ENCODE measurements around the gene SAP25.

- TF ChIP-seq POLR2A (IDR thresholded peaks at IDR 0.05; ENCODE audit: low read depth, low read length) = no peak
- TF ChIP-seq SPI1 (IDR thresholded peaks at IDR 0.05; ENCODE audit: low read depth, low read length) = no peak
These were observed 1.9 kb downstream of the SAP25 start for GRCh38 chr7:100571829-100572116.
